Astrocyte (in vitro differentiated cells and primary cell): ENCODE data around the gene TBCEL. TPM values are rescaled to one million over a fixed set of nuclear protein-coding genes. Genes with fewer than 3 reads are reported as not detected.
"Not testable (repeated sequence)": the region's sequence is repeated elsewhere in the genome, so short reads cannot be mapped to it uniquely, and the experiment has no call there.

ENCODE experiments used
- DNase-seq: peaks from one replicate; pipeline ENCODE4 v3.0.0-alpha.2; 2010; ENCODE audit warnings: low read depth
- FAIRE-seq: peaks from 2 replicates; lab custom pipeline; 2011; peaks lifted over from hg19 to GRCh38; lab: Jason Lieb, UNC
- H2AFZ ChIP-seq: 2 replicates; pipeline ENCODE4 v1.6.0; 2012; ENCODE audit warnings: low read depth, low read length, inconsistent platforms
- H3K27ac ChIP-seq: 2 replicates; pipeline ENCODE4 v1.5.1; 2011; ENCODE audit warnings: low read depth, low read length, inconsistent platforms
- H3K27me3 ChIP-seq: 2 replicates; pipeline ENCODE4 v1.6.0; 2011; ENCODE audit warnings: low read length, inconsistent platforms; ENCODE audit not compliant: insufficient read depth
- H3K36me3 ChIP-seq: 2 replicates; pipeline ENCODE4 v1.5.1; 2011; ENCODE audit warnings: low read length, inconsistent platforms; ENCODE audit not compliant: insufficient read depth
- H3K4me1 ChIP-seq: 2 replicates; pipeline ENCODE4 v1.5.1; 2011; ENCODE audit warnings: low read length, inconsistent platforms; ENCODE audit not compliant: insufficient read depth
- H3K4me2 ChIP-seq: 2 replicates; pipeline ENCODE4 v1.6.0; 2012; ENCODE audit warnings: low read length, inconsistent platforms
- H3K4me3 ChIP-seq: 2 replicates; pipeline ENCODE4 v1.5.1; 2011; ENCODE audit warnings: low read depth, mild to moderate bottlenecking, low read length, inconsistent platforms; ENCODE audit not compliant: insufficient read depth
- H3K79me2 ChIP-seq: 2 replicates; pipeline ENCODE4 v1.6.0; 2012; ENCODE audit warnings: mild to moderate bottlenecking, low read length, inconsistent platforms; ENCODE audit not compliant: insufficient read depth
- H3K9ac ChIP-seq: 2 replicates; pipeline ENCODE4 v1.6.0; 2012; ENCODE audit warnings: mild to moderate bottlenecking, low read length, inconsistent platforms
- H3K9me3 ChIP-seq: 2 replicates; pipeline ENCODE4 v1.5.1; 2012; ENCODE audit warnings: low read depth, mild to moderate bottlenecking, low read length, inconsistent platforms; ENCODE audit not compliant: insufficient read depth
- H4K20me1 ChIP-seq: 2 replicates; pipeline ENCODE4 v1.6.0; 2012; ENCODE audit warnings: low read length, inconsistent platforms; ENCODE audit not compliant: insufficient read depth
- H3K27ac Mint-ChIP-seq: one replicate; pipeline ENCODE4 v1.8.0; 2021; ENCODE audit warnings: mild to moderate bottlenecking, mixed read lengths; ENCODE audit not compliant: unreplicated experiment
- H3K27me3 Mint-ChIP-seq: one replicate; pipeline ENCODE4 v1.8.0; 2021; ENCODE audit warnings: low read depth, mixed read lengths; ENCODE audit not compliant: unreplicated experiment
- H3K36me3 Mint-ChIP-seq: one replicate; pipeline ENCODE4 v1.8.0; 2021; ENCODE audit warnings: low read depth, mixed read lengths; ENCODE audit not compliant: unreplicated experiment
- H3K4me1 Mint-ChIP-seq: one replicate; pipeline ENCODE4 v1.8.0; 2021; ENCODE audit warnings: low read depth, mixed read lengths; ENCODE audit not compliant: unreplicated experiment
- H3K4me3 Mint-ChIP-seq: one replicate; pipeline ENCODE4 v1.8.0; 2021; ENCODE audit warnings: mild to moderate bottlenecking, moderate library complexity, mixed read lengths; ENCODE audit not compliant: unreplicated experiment
- H3K9me3 Mint-ChIP-seq: one replicate; pipeline ENCODE4 v1.8.0; 2021; ENCODE audit warnings: mild to moderate bottlenecking, mixed read lengths; ENCODE audit not compliant: unreplicated experiment
- CTCF ChIP-seq: IDR thresholded peaks from 2 replicates; pipeline ENCODE4 v1.5.1; 2011; ENCODE audit warnings: low read depth, mild to moderate bottlenecking, inconsistent platforms, low read length, moderate library complexity; ENCODE audit not compliant: insufficient read depth
- EZH2 ChIP-seq: IDR thresholded peaks from 2 replicates; pipeline ENCODE4 v1.6.1; 2012; ENCODE audit warnings: mild to moderate bottlenecking, low read length, inconsistent platforms; ENCODE audit not compliant: insufficient read depth
- total RNA-seq: library from RNA; stranded (reverse); gene quantifications from 2 replicates; pipeline ENCODE4 v1.2.1, GENCODE V29; 2021

TBCEL gene
- total RNA-seq, 1 donor from 2014 or later = 25.9 TPM

GRCh38 chr11:121018746-121019145 lies 5.2 kb upstream of the TBCEL start:
- DNase-seq (no peak), FAIRE-seq (no peak)
- H3K4me2 ChIP-seq = no peak overlapping the region
- H3K4me3 ChIP-seq = no peak overlapping the region
- H3K27me3 Mint-ChIP-seq = no peaks in the 10 kb centered on the region
- H3K4me1 ChIP-seq = peaks cover 2% of the 10 kb centered on the region
- H3K4me3 Mint-ChIP-seq = no peak overlapping the region
- no peak overlapping the region for H3K27ac ChIP-seq
- no peaks in the 10 kb centered on the region for H3K4me1 Mint-ChIP-seq
- no peak overlapping the region for H3K9ac ChIP-seq
- TF ChIP-seq EZH2 = no peak
- no peak for TF ChIP-seq CTCF
- peaks cover 2% of the 10 kb centered on the region for H3K79me2 ChIP-seq
- H3K9me3 Mint-ChIP-seq = no peaks in the 10 kb centered on the region
- no peaks in the 10 kb centered on the region for H3K9me3 ChIP-seq
- H2AFZ ChIP-seq = no peak overlapping the region
- no peaks in the 10 kb centered on the region for H3K27me3 ChIP-seq
- no peaks in the 10 kb centered on the region for H3K36me3 Mint-ChIP-seq
- no peak overlapping the region for H3K27ac Mint-ChIP-seq
- no peaks in the 10 kb centered on the region for H4K20me1 ChIP-seq
- no peaks in the 10 kb centered on the region for H3K36me3 ChIP-seq

GRCh38 chr11:121021718-121022117 lies 2.2 kb upstream of the TBCEL start:
- not testable (repeated sequence) for H3K4me1 Mint-ChIP-seq, H3K9me3 ChIP-seq, H3K27me3 Mint-ChIP-seq, H3K36me3 ChIP-seq, H3K4me2 ChIP-seq, H3K27ac Mint-ChIP-seq, H3K36me3 Mint-ChIP-seq, H3K9me3 Mint-ChIP-seq, H3K9ac ChIP-seq, H3K27ac ChIP-seq, DNase-seq, FAIRE-seq, H3K4me3 ChIP-seq, H3K4me3 Mint-ChIP-seq, H3K27me3 ChIP-seq, H2AFZ ChIP-seq
- peaks cover 31% of the 10 kb centered on the region for H3K79me2 ChIP-seq
- peaks cover 13% of the 10 kb centered on the region for H4K20me1 ChIP-seq
- peaks cover 14% of the 10 kb centered on the region for H3K4me1 ChIP-seq

DNA sequence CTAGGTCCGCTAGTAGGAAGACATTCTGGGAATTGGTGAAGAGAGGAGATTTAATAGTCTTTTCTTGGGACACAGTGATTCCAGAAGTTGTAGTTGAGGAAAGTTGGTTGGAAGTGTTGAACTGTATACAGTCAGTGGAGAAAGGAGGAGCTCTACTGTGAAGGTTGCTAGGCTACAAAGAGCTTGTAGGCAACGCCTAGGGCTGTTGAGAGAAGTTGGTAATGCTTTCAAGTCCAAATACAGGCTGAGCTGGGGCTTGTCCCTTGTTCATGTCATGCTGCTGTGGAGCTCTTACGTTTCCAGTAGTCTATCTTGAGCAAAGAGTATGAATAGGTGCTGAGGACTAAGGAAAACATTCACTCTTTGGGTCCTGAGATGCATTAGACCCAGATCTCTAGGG lies 1.1 kb downstream of the TBCEL start:
- TF ChIP-seq EZH2 (no peak), CTCF (no peak)
- H3K27me3 Mint-ChIP-seq = no peaks in the 10 kb centered on the region
- DNase-seq = no peak

More for the DNA sequence above, 1.1 kb downstream of the TBCEL start:
- Mint-ChIP-seq H3K4me3 (peak overlapping the region; percentile 94), H3K4me1 (peaks cover 8% of the 10 kb centered on the region), H3K27ac (peak overlapping the region; percentile 87), H3K9me3 (no peaks in the 10 kb centered on the region), H3K36me3 (no peaks in the 10 kb centered on the region)
- Histone ChIP-seq H3K4me1 (peaks cover 14% of the 10 kb centered on the region), H3K4me3 (peak overlapping the region; percentile 82), H3K9me3 (no peaks in the 10 kb centered on the region), H2AFZ (no peak overlapping the region), H3K27ac (no peak overlapping the region), H3K27me3 (no peaks in the 10 kb centered on the region), H4K20me1 (peaks cover 35% of the 10 kb centered on the region), H3K9ac (peak overlapping the region; percentile 92), H3K4me2 (peak overlapping the region; percentile 99), H3K36me3 (no peaks in the 10 kb centered on the region), H3K79me2 (peaks cover 61% of the 10 kb centered on the region)
- no peak for FAIRE-seq
